Activated T-cell treated with anti-CD3 and anti-CD28 coated beads for 48 hours (primary cell): ENCODE results near the gene TMEM161A.
A peak's percentile ranks its signal among the peaks of the same experiment; 100 is the strongest.
"Not testable (repeated sequence)": the region's sequence is repeated elsewhere in the genome, so short reads cannot be mapped to it uniquely, and the experiment has no call there.

Experiments
- DNase-seq: peaks from one replicate; pipeline ENCODE4 v3.0.0-alpha.2; 2020; ENCODE audit warnings: low read depth

TMEM161A gene

GRCh38 chr19:19121371-19121770 is 16.9 kb downstream of the TMEM161A start:
- no peak for DNase-seq

GRCh38 chr19:19120308-19121231 is 17.7 kb downstream of the TMEM161A start:
- peak; percentile 26 for DNase-seq

- DNase-seq: no peak
Observed at GRCh38 chr19:19119325-19120237, 18.7 kb downstream of the TMEM161A start.

GRCh38 chr19:19115954-19116353 is 22.3 kb downstream of the TMEM161A start:
- peak; percentile 41 for DNase-seq

- no peak for DNase-seq
Observed at GRCh38 chr19:19113040-19113626, 25.1 kb downstream of the TMEM161A start.

- DNase-seq: no peak
Observed at GRCh38 chr19:19111967-19112580, 26.2 kb downstream of the TMEM161A start.

GRCh38 chr19:19111136-19111835 is 27.0 kb downstream of the TMEM161A start:
- no peak for DNase-seq

- DNase-seq: peak; percentile 21
Observed at GRCh38 chr19:19110410-19111135, 27.7 kb downstream of the TMEM161A start.

GRCh38 chr19:19109601-19110000 is 28.7 kb downstream of the TMEM161A start:
- DNase-seq: no peak

- DNase-seq: no peak
Observed at GRCh38 chr19:19107654-19108053, 30.6 kb downstream of the TMEM161A start.

GRCh38 chr19:19106938-19107337 is 31.3 kb downstream of the TMEM161A start:
- not testable (repeated sequence) for DNase-seq

GRCh38 chr19:19106056-19106551 is 32.2 kb downstream of the TMEM161A start:
- no peak for DNase-seq

- DNase-seq: no peak
Observed at GRCh38 chr19:19105365-19106055, 32.8 kb downstream of the TMEM161A start.

GRCh38 chr19:19103167-19103566 is 35.1 kb downstream of the TMEM161A start:
- DNase-seq: no peak

GRCh38 chr19:19102566-19102965 is 35.7 kb downstream of the TMEM161A start:
- not testable (repeated sequence) for DNase-seq

GRCh38 chr19:19101540-19101939 is 36.7 kb downstream of the TMEM161A start:
- DNase-seq: no peak

- no peak for DNase-seq
Observed at GRCh38 chr19:19098703-19099632, 39.3 kb downstream of the TMEM161A start.

- DNase-seq: no peak
Observed at GRCh38 chr19:19098084-19098702, 40.1 kb downstream of the TMEM161A start.
